HepG2 (cell line): ENCODE measurements around the gene RPS2. TPM values are rescaled to one million over a fixed set of nuclear protein-coding genes. Genes with fewer than 3 reads are reported as not detected.
A peak's percentile ranks its signal among the peaks of the same experiment; 100 is the strongest.

Experiments used
- HDAC1 ChIP-seq: sonication (generic); formaldehyde crosslinking; IDR thresholded peaks from 2 replicates; pipeline ENCODE4 v1.5.1; 2020; ENCODE audit warnings: mild to moderate bottlenecking, missing genetic modification reagents
- KDM5A ChIP-seq: fragments of 200-600 bp; sonication (generic); IDR thresholded peaks from 2 replicates; pipeline ENCODE4 v1.7.0; 2018; ENCODE audit warnings: antibody characterized with exemption, mild to moderate bottlenecking, low read length, borderline replicate concordance
- KLF13 ChIP-seq: sonication (generic); formaldehyde crosslinking; IDR thresholded peaks from 2 replicates; pipeline ENCODE4 v1.4.0; 2020; ENCODE audit warnings: mild to moderate bottlenecking, missing genetic modification reagents
- MIXL1 ChIP-seq: IDR thresholded peaks from 2 replicates; pipeline ENCODE4 v1.6.1; 2016
- TRAFD1 ChIP-seq: sonication (generic); formaldehyde crosslinking; IDR thresholded peaks from 2 replicates; pipeline ENCODE4 v1.5.1; 2020; ENCODE audit warnings: missing genetic modification reagents, mild to moderate bottlenecking, borderline replicate concordance
- ZFY ChIP-seq: sonication (generic); formaldehyde crosslinking; IDR thresholded peaks from 2 replicates; pipeline ENCODE4 v1.4.0; 2020; ENCODE audit warnings: missing genetic modification reagents
- ZNF124 ChIP-seq: sonication (generic); formaldehyde crosslinking; IDR thresholded peaks from 2 replicates; pipeline ENCODE4 v1.4.0; 2020; ENCODE audit warnings: missing genetic modification reagents
- ZNF280D ChIP-seq: sonication (generic); formaldehyde crosslinking; IDR thresholded peaks from 2 replicates; pipeline ENCODE4 v1.5.1; 2020; ENCODE audit warnings: mild to moderate bottlenecking, missing genetic modification reagents
- ZNF318 ChIP-seq: sonication (generic); formaldehyde crosslinking; IDR thresholded peaks from 2 replicates; pipeline ENCODE4 v1.4.0; 2020; ENCODE audit warnings: mild to moderate bottlenecking, missing genetic modification reagents
- ZNF383 ChIP-seq: sonication (generic); formaldehyde crosslinking; IDR thresholded peaks from 2 replicates; pipeline ENCODE4 v1.4.0; 2020; ENCODE audit warnings: missing genetic modification reagents, mild to moderate bottlenecking, borderline replicate concordance
- ZNF460 ChIP-seq: sonication (generic); formaldehyde crosslinking; IDR thresholded peaks from 2 replicates; pipeline ENCODE4 v1.5.1; 2020; ENCODE audit warnings: missing genetic modification reagents, mild to moderate bottlenecking, borderline replicate concordance
- polyA plus RNA-seq, 8 experiments: library from polyadenylated mRNA; depleted of rRNA in 3 of 8; stranded (reverse) in 7 of 8; unstranded in 1 of 8; fragments of >200 nt; fragmentation: Illumina TruSeq in 4 of 8; extraction: Trizol in 4 of 8; gene quantifications; 2 replicates each; pipeline versions ENCODE4 v1.2.1 to v1.2.3, GENCODE V29; 2011 to 2016; ENCODE audit warnings: low read depth in 4 of 8, missing spikeins in 1 of 8, mixed read lengths in 1 of 8; ENCODE audit not compliant: insufficient read depth in 1 of 8
- total RNA-seq, 5 experiments: library from RNA; depleted of rRNA; stranded (reverse); fragments of >200 nt; fragmentation: Illumina TruSeq; extraction: Trizol; gene quantifications; 2 replicates each; pipeline ENCODE4 v1.2.3, GENCODE V29; 2016; ENCODE audit warnings: low read depth in 1 of 5

The RPS2 gene
- total and polyA plus RNA-seq, 2 of the 13 experiments (the other 11 are each of a cell fraction or from before 2014, with no cell fraction given) = 1,908 to 4,514 TPM

- no peak; the same call in 1 of the 2 replicates for TF ChIP-seq ZNF318
- TF ChIP-seq HDAC1 (CRISPR knock-in tag) = no peak
- TF ChIP-seq KLF13 (CRISPR knock-in tag) = no peak
- no peak for TF ChIP-seq KDM5A
- no peak for TF ChIP-seq ZNF383
- no peak for TF ChIP-seq TRAFD1
- TF ChIP-seq ZNF460 = no peak
- no peak for TF ChIP-seq ZFY (CRISPR knock-in tag)
- TF ChIP-seq MIXL1 (CRISPR knock-in tag) = no peak
- no peak for TF ChIP-seq ZNF124 (CRISPR knock-in tag)
- TF ChIP-seq ZNF280D = 0 out of 2 replicates have a peak, but pooled peaks have one; percentile 16
Observed at GRCh38 chr16:1958715-1959268, 5.8 kb downstream of the RPS2 start (continued).
